SK-N-SH (cell line): ENCODE results near the gene TSPAN14. TPM values are rescaled to one million over a fixed set of nuclear protein-coding genes. Genes with fewer than 3 reads are reported as not detected.

Experiments
- CTCF ChIA-PET: fragments of 300-600, 350-600 bp; formaldehyde crosslinking; extraction: SDS; loops from one replicate; lab custom pipeline; 2021; lab: Yijun Ruan, JAX
- POLR2A ChIA-PET: fragments of 350-600 bp; sonication (Branson Sonifier 250); formaldehyde crosslinking; extraction: SDS; loops from one replicate; lab custom pipeline; 2020; ENCODE audit warnings: antibody characterized with exemption, inconsistent platforms; lab: Yijun Ruan, JAX
- DNase-seq: peaks from one replicate; pipeline ENCODE4 v3.0.0; 2012
- H2AFZ ChIP-seq: fragments of 200-600 bp; sonication (generic); 2 replicates; pipeline ENCODE4 v1.8.1; 2016; ENCODE audit warnings: antibody characterized with exemption, mild to moderate bottlenecking, low read depth
- H3F3A ChIP-seq: fragments of 200-600 bp; sonication (generic); replicated peaks from 2 replicates; pipeline ENCODE3; 2016; ENCODE audit warnings: antibody characterized with exemption, mild to moderate bottlenecking; ENCODE audit not compliant: insufficient read depth
- H3K27ac ChIP-seq, 2 experiments: fragments of 200-500 bp in 1 of 2; fragments of 200-600 bp in 1 of 2; sonication (Bioruptor generic) in 1 of 2; sonication (generic), shearing (Covaris generic) in 1 of 2; 2 replicates each; pipeline versions ENCODE4 v1.5.1 to v1.6.1; 2014 to 2016; ENCODE audit warnings: low read depth in 2 of 2, inconsistent platforms in 1 of 2, low read length in 1 of 2, mild to moderate bottlenecking in 1 of 2, mixed read lengths in 1 of 2
- H3K27me3 ChIP-seq: fragments of 200-600 bp; sonication (generic), shearing (Covaris generic); 2 replicates; pipeline ENCODE4 v1.6.1; 2016; ENCODE audit warnings: mixed run types; ENCODE audit not compliant: insufficient read depth
- H3K36me3 ChIP-seq, 2 experiments: fragments of 200-500 bp in 1 of 2; fragments of 200-600 bp in 1 of 2; sonication (Bioruptor generic) in 1 of 2; sonication (generic) in 1 of 2; replicated peaks in 1 of 2; 2 replicates each; pipeline versions ENCODE3 to v1.5.1; 2014 to 2016; ENCODE audit warnings: low read length in 1 of 2, mild to moderate bottlenecking in 1 of 2; ENCODE audit not compliant: insufficient read depth in 2 of 2, control insufficient read depth in 1 of 2
- H3K4me1 ChIP-seq, 2 experiments: fragments of 200-500 bp in 1 of 2; fragments of 200-600 bp in 1 of 2; sonication (Bioruptor generic) in 1 of 2; sonication (generic), shearing (Covaris generic) in 1 of 2; 2 replicates each; pipeline versions ENCODE4 v1.5.1 to v1.6.1; 2014 to 2016; ENCODE audit warnings: low read depth in 1 of 2, low read length in 1 of 2, mixed run types in 1 of 2; ENCODE audit not compliant: insufficient read depth in 2 of 2, control insufficient read depth in 1 of 2
- H3K4me2 ChIP-seq: fragments of 200-600 bp; sonication (generic), shearing (Covaris generic); 2 replicates; pipeline ENCODE4 v1.6.1; 2017; ENCODE audit warnings: mixed run types
- H3K4me3 ChIP-seq, 2 experiments: fragments of 200-500 bp in 1 of 2; fragments of 200-600 bp in 1 of 2; sonication (Bioruptor generic) in 1 of 2; sonication (generic), shearing (Covaris generic) in 1 of 2; 2 replicates each; pipeline versions ENCODE4 v1.5.1 to v1.8.1; 2014 to 2016; ENCODE audit warnings: low read depth in 2 of 2, inconsistent platforms in 1 of 2, low read length in 1 of 2, mild to moderate bottlenecking in 1 of 2, mixed read lengths in 1 of 2, moderate library complexity in 1 of 2
- H3K79me2 ChIP-seq: fragments of 200-600 bp; sonication (generic); 2 replicates; pipeline ENCODE4 v1.8.1; 2017; ENCODE audit warnings: mild to moderate bottlenecking; ENCODE audit not compliant: insufficient read depth
- H3K9ac ChIP-seq: fragments of 200-600 bp; sonication (generic); 2 replicates; pipeline ENCODE4 v1.6.1; 2017; ENCODE audit warnings: mixed run types
- H3K9me2 ChIP-seq: fragments of 200-600 bp; sonication (generic); 2 replicates; pipeline ENCODE4 v1.6.1; 2017; ENCODE audit warnings: mixed run types
- H3K9me3 ChIP-seq: fragments of 200-600 bp; sonication (generic); 2 replicates; pipeline ENCODE4 v1.6.1; 2017; ENCODE audit warnings: mixed run types, mild to moderate bottlenecking, moderate library complexity
- H4K20me1 ChIP-seq: fragments of 200-600 bp; sonication (generic); 2 replicates; pipeline ENCODE4 v1.6.1; 2017; ENCODE audit warnings: mild to moderate bottlenecking, mixed run types; ENCODE audit not compliant: insufficient read depth
- CHD2 ChIP-seq: fragments of 150-350 bp; IDR thresholded peaks from 2 replicates; pipeline ENCODE4 v1.6.1; 2018; ENCODE audit warnings: low read length; ENCODE audit not compliant: partially characterized antibody
- CTCF ChIP-seq: fragments of 200-600 bp; sonication (generic); IDR thresholded peaks from 2 replicates; pipeline ENCODE4 v1.6.1; 2017; ENCODE audit warnings: antibody characterized with exemption, mild to moderate bottlenecking, moderate library complexity
- ELF1 ChIP-seq: IDR thresholded peaks from 2 replicates; pipeline ENCODE4 v1.4.0; 2012
- FOXJ3 ChIP-seq: sonication (generic); formaldehyde crosslinking; IDR thresholded peaks from 2 replicates; pipeline ENCODE4 v1.5.1; 2020; ENCODE audit warnings: mild to moderate bottlenecking, missing genetic modification reagents
- GATA2 ChIP-seq: sonication (generic); formaldehyde crosslinking; IDR thresholded peaks from 2 replicates; pipeline ENCODE4 v1.5.0; 2020; ENCODE audit warnings: mild to moderate bottlenecking, missing genetic modification reagents
- MXI1 ChIP-seq: IDR thresholded peaks from 2 replicates; pipeline ENCODE4 v1.6.1; 2012; ENCODE audit warnings: mild to moderate bottlenecking, low read depth, low read length, improper control_type of control experiment
- NRF1 ChIP-seq: IDR thresholded peaks from 2 replicates; pipeline ENCODE4 v1.6.1; 2012; ENCODE audit warnings: low read depth, mild to moderate bottlenecking, low read length
- POLR2AphosphoS5 ChIP-seq: IDR thresholded peaks from 2 replicates; pipeline ENCODE4 v1.6.1; 2012; ENCODE audit warnings: low read depth, low read length
- RXRA ChIP-seq: IDR thresholded peaks from 2 replicates; pipeline ENCODE4 v1.4.0; 2012; ENCODE audit warnings: low read depth, mild to moderate bottlenecking, borderline replicate concordance
- TAF1 ChIP-seq: IDR thresholded peaks from 2 replicates; pipeline ENCODE4 v1.6.1; 2012; ENCODE audit warnings: low read depth, mild to moderate bottlenecking, low read length, moderate library complexity, borderline replicate concordance
- USF1 ChIP-seq: IDR thresholded peaks from 2 replicates; pipeline ENCODE4 v1.4.0; 2012; ENCODE audit warnings: low read depth, borderline replicate concordance
- WGBS: methylation state at CpG from one replicate; pipeline ENCODE4 v1.1.6; 2017; ENCODE audit warnings: low lambda C conversion rate; 5-methylcytosine and 5-hydroxymethylcytosine counted together
- polyA plus RNA-seq, 3 experiments: library from polyadenylated mRNA; depleted of rRNA; stranded (reverse); fragments of >200 nt; gene quantifications; 2 replicates each; pipeline ENCODE4 v1.2.3, GENCODE V29; 2012
- TF ChIP-seq, protein P1 (sequence below): fragments of 150-350 bp; IDR thresholded peaks from 2 replicates; pipeline ENCODE4 v1.6.1; 2017; ENCODE audit warnings: antibody characterized with exemption, low read length, low read depth, borderline replicate concordance
- TF ChIP-seq, protein P2 (sequence below): IDR thresholded peaks from 2 replicates; pipeline ENCODE4 v1.4.0; 2012; ENCODE audit warnings: low read depth

Gene TSPAN14
- polyA plus RNA-seq, 1 of the 3 experiments (the other 2 are of a cell fraction): 78.1 TPM

GRCh38 chr10:80407812-80408241, 46.3 kb upstream of the TSPAN14 start (continued):
- TF ChIP-seq CTCF: no peak
- no peak for TF ChIP-seq ELF1
- TF ChIP-seq CHD2: no peak

DNA sequence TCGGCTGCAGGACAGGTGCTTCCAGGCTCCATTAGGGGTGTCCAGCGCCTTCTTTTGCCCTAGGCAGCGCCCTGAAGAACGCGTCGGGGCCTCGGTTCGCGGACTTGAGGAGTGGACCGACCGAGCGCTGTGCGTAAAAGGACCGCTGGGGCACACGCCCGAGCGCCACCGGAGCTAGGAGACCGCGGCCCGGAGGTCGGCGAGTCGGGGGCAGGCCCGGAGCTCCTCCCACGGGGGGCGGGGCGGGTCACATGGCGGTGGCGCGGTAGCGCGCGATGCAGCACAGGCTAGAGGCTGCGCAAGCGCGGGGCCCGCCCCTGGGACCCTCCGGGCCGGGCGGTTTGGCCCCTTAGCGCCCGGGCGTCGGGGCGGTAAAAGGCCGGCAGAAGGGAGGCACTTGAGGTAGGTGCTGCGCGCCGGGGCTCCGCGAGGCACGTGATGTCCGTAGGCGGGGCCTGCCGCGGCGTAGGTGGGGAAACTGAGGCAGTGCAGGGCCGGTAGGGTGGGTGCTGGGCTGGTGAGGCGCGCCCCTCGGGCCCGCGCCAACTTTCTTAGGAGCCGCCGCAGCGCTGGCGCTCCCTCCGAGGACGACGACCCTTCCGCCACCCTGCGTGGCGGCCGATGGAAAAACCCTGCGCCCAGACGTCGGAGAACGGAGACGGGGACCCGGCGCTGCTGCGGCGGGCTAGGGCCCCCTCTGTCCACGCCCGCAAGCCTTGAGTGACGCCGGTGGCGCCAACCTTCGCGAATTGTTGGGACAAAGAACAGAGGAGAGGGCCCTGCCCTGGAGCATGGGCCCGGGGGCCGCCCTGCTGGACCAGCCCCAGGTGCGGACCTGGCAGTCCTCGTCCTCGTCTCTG, 45.6 kb upstream of the TSPAN14 start, which contains the start of gene PRXL2A:
PRXL2A (plus strand) TSS at position 310 of the 860 bp plus-strand sequence. CDS start 11,917 bp downstream, outside the sequence.
- CTCF ChIA-PET: interaction anchor here (0.8 to 3.5 kb wide), 6 partner anchors 12 to 97 kb away, joined by 3 to 16 read pairs (median 4); no protein-coding TSS in a partner anchor

More for the DNA sequence above, 45.6 kb upstream of the TSPAN14 start, which contains the start of gene PRXL2A:
- no peaks in the 10 kb centered on the region; the same call in 1 of the 2 replicates for H3K79me2 ChIP-seq
- H3K4me3 ChIP-seq: peak within 1 kb of the TSS; percentile 69 to 88
- H3K27me3 ChIP-seq: no peaks in the 10 kb centered on the region
- peak within 1 kb of the TSS; percentile 92 for H3K4me2 ChIP-seq
- H3K9me2 ChIP-seq: no peaks in the 10 kb centered on the region
- no peaks in the 10 kb centered on the region for H3K36me3 ChIP-seq
- POLR2A ChIA-PET: interaction anchor here (0.6 to 1.7 kb wide), 9 partner anchors 13 to 120 kb away, joined by 3 to 9 read pairs (median 5); no protein-coding TSS in a partner anchor
- H2AFZ ChIP-seq: peak within 1 kb of the TSS; percentile 96
- peak; percentile 99 for DNase-seq
- H3K4me1 ChIP-seq: peaks cover 15 to 51% of the 10 kb centered on the region in 2 experiments; a peak in 3 of 4 replicates
- no peaks in the 10 kb centered on the region for H3K9me3 ChIP-seq
- H3K9ac ChIP-seq: peak within 1 kb of the TSS; percentile 56
- H4K20me1 ChIP-seq: no peaks in the 10 kb centered on the region
- peaks cover 5% of the 10 kb centered on the region for H3F3A ChIP-seq
- peak within 1 kb of the TSS in 1 of 2 experiments; percentile 78; a peak in 3 of 4 replicates for H3K27ac ChIP-seq
- TF ChIP-seq FOXJ3 (CRISPR knock-in tag) (no peak), POLR2AphosphoS5 (peak; percentile 48), NRF1 (peak; percentile 83), USF1 (peak; percentile 90), TAF1 (peak; percentile 18; the same call in 1 of the 2 replicates), GATA2 (no peak), MXI1 (peak; percentile 72), RXRA (no peak)
- TF ChIP-seq, protein P1, sequence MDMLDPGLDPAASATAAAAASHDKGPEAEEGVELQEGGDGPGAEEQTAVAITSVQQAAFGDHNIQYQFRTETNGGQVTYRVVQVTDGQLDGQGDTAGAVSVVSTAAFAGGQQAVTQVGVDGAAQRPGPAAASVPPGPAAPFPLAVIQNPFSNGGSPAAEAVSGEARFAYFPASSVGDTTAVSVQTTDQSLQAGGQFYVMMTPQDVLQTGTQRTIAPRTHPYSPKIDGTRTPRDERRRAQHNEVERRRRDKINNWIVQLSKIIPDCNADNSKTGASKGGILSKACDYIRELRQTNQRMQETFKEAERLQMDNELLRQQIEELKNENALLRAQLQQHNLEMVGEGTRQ: peak; percentile 54; the same call in 1 of the 2 replicates
- TF ChIP-seq, protein P2, sequence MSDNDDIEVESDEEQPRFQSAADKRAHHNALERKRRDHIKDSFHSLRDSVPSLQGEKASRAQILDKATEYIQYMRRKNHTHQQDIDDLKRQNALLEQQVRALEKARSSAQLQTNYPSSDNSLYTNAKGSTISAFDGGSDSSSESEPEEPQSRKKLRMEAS: peak; percentile 31; the same call in 1 of the 2 replicates
- 0% methylated on average over 12 of the region's 96 CpGs for WGBS
